Neuronal stem cell (in vitro differentiated cells): Measurements from ENCODE around the gene ACTR3C.
A peak's percentile ranks its signal among the peaks of the same experiment; 100 is the strongest.

Experiments
- DNase-seq: peaks from one replicate; pipeline ENCODE4 v3.0.0-alpha.2; 2013; ENCODE audit warnings: low spot score
- H2AFZ ChIP-seq: one replicate; pipeline ENCODE4 v1.6.1; 2013; ENCODE audit warnings: mild to moderate bottlenecking, low read length, inconsistent platforms
- H2AK5ac ChIP-seq: 2 replicates; pipeline ENCODE4 v1.6.1; 2013; ENCODE audit warnings: low read depth, mild to moderate bottlenecking, inconsistent platforms, low read length, moderate library complexity, mixed read lengths
- H2BK120ac ChIP-seq: 2 replicates; pipeline ENCODE4 v1.6.1; 2013; ENCODE audit warnings: low read depth, mild to moderate bottlenecking, inconsistent platforms, low read length, moderate library complexity, mixed read lengths
- H2BK12ac ChIP-seq: one replicate; pipeline ENCODE4 v1.6.1; 2013; ENCODE audit warnings: low read length, inconsistent platforms
- H2BK15ac ChIP-seq: 2 replicates; pipeline ENCODE4 v1.6.1; 2013; ENCODE audit warnings: mild to moderate bottlenecking, low read length, inconsistent platforms, mixed read lengths
- H2BK5ac ChIP-seq: one replicate; pipeline ENCODE4 v1.6.1; 2013; ENCODE audit warnings: inconsistent platforms, mild to moderate bottlenecking, low read length, moderate library complexity
- H3K14ac ChIP-seq: one replicate; pipeline ENCODE4 v1.6.1; 2013; ENCODE audit warnings: low read length, inconsistent platforms
- H3K18ac ChIP-seq: 2 replicates; pipeline ENCODE4 v1.6.1; 2013; ENCODE audit warnings: low read length, inconsistent platforms
- H3K23ac ChIP-seq: 2 replicates; pipeline ENCODE4 v1.6.1; 2013; ENCODE audit warnings: low read depth, mild to moderate bottlenecking, mixed read lengths, low read length, inconsistent platforms; ENCODE audit not compliant: poor library complexity
- H3K27ac ChIP-seq: replicated peaks from 3 replicates; pipeline ENCODE4 v1.5.1; 2013; ENCODE audit warnings: low read length, inconsistent platforms
- H3K27me3 ChIP-seq, 3 experiments: 2 replicates each; pipeline ENCODE4 v1.6.1; 2013; ENCODE audit warnings: low read length in 3 of 3, mild to moderate bottlenecking in 2 of 3, inconsistent platforms in 1 of 3, low read depth in 1 of 3, mixed read lengths in 1 of 3, moderate library complexity in 1 of 3; ENCODE audit not compliant: control insufficient read depth in 3 of 3, insufficient read depth in 3 of 3
- H3K36me3 ChIP-seq, 2 donors: replicated peaks in 1 of 2; 2 replicates each; pipeline ENCODE4 v1.6.1; 2013; ENCODE audit warnings: low read length in 2 of 2; ENCODE audit not compliant: control insufficient read depth in 2 of 2, insufficient read depth in 2 of 2
- H3K4ac ChIP-seq: 2 replicates; pipeline ENCODE4 v1.6.1; 2013; ENCODE audit warnings: inconsistent platforms, mild to moderate bottlenecking, low read length, moderate library complexity
- H3K4me1 ChIP-seq, 2 donors: 1 replicate in 1 of 2; 2 replicates in 1 of 2; pipeline ENCODE4 v1.6.1; 2013; ENCODE audit warnings: low read length in 2 of 2, low read depth in 1 of 2; ENCODE audit not compliant: control insufficient read depth in 2 of 2, insufficient read depth in 1 of 2
- H3K4me2 ChIP-seq: one replicate; pipeline ENCODE4 v1.6.1; 2013; ENCODE audit warnings: mild to moderate bottlenecking, low read length, inconsistent platforms; ENCODE audit not compliant: insufficient read depth, poor library complexity, severe bottlenecking
- H3K4me3 ChIP-seq, 2 donors: 2 replicates each; pipeline ENCODE4 v1.5.1; 2013; ENCODE audit warnings: low read length in 2 of 2, mild to moderate bottlenecking in 2 of 2, inconsistent platforms in 1 of 2, moderate library complexity in 1 of 2
- H3K79me1 ChIP-seq: one replicate; pipeline ENCODE4 v1.6.1; 2013; ENCODE audit warnings: low read depth, mild to moderate bottlenecking, inconsistent platforms, low read length, moderate library complexity
- H3K9ac ChIP-seq: one replicate; pipeline ENCODE4 v1.6.1; 2013; ENCODE audit warnings: mild to moderate bottlenecking, low read depth, low read length, inconsistent platforms; ENCODE audit not compliant: poor library complexity
- H3K9me3 ChIP-seq, 2 donors: replicated peaks in 1 of 2; 2 replicates each; pipeline versions ENCODE3 to v1.6.1; 2013; ENCODE audit warnings: low read length in 2 of 2, mild to moderate bottlenecking in 2 of 2, inconsistent platforms in 1 of 2, low read depth in 1 of 2, mixed read lengths in 1 of 2, moderate library complexity in 1 of 2; ENCODE audit not compliant: control insufficient read depth in 2 of 2, insufficient read depth in 1 of 2
- H4K8ac ChIP-seq: one replicate; pipeline ENCODE4 v1.6.1; 2013; ENCODE audit warnings: low read depth, mild to moderate bottlenecking, inconsistent platforms, low read length, moderate library complexity
- H4K91ac ChIP-seq: one replicate; pipeline ENCODE4 v1.6.1; 2013; ENCODE audit warnings: low read length, low read depth, mild to moderate bottlenecking, inconsistent platforms; ENCODE audit not compliant: poor library complexity
- WGBS, 2 donors: extraction: QIAGEN DNeasy Blood & Tissue Kit; methylation state at CpG; one replicate each; pipeline ENCODE4 v1.1.7; 2013; ENCODE audit warnings: missing lambda C conversion rate in 2 of 2, mixed read lengths in 1 of 2; ENCODE audit not compliant: insufficient read length in 2 of 2, insufficient replicate concordance in 1 of 2; ENCODE audit errors: extremely low coverage in 2 of 2; 5-methylcytosine and 5-hydroxymethylcytosine counted together

The ACTR3C gene

GRCh38 chr7:150356265-150356897 lies 33.0 kb upstream of the ACTR3C start:
- H2BK5ac ChIP-seq, result no peak overlapping the region
- no peak overlapping the region for H3K23ac ChIP-seq
- no peak overlapping the region for H2BK120ac ChIP-seq
- no peaks in the 10 kb centered on the region for H3K27me3 ChIP-seq
- no peak overlapping the region for H3K9ac ChIP-seq
- H3K4me3 ChIP-seq, result no peak overlapping the region
- H3K14ac ChIP-seq, result no peak overlapping the region
- no peak overlapping the region for H2BK12ac ChIP-seq
- no peaks in the 10 kb centered on the region for H3K9me3 ChIP-seq
- H3K4ac ChIP-seq, result no peak overlapping the region
- no peak overlapping the region for H3K18ac ChIP-seq
- H3K27ac ChIP-seq, result no peak overlapping the region
- no peak overlapping the region for H4K91ac ChIP-seq
- no peaks in the 10 kb centered on the region for H3K79me1 ChIP-seq
- no peak overlapping the region for H2AK5ac ChIP-seq
- H2BK15ac ChIP-seq, result no peak overlapping the region
- H4K8ac ChIP-seq, result no peak overlapping the region
- no CpG with 5 or more reads among the region's 6 CpGs for WGBS, 2 donors
- peaks cover under 1 to 3% of the 10 kb centered on the region in 2 donors for H3K4me1 ChIP-seq
- no peak overlapping the region for H3K4me2 ChIP-seq
- no peak overlapping the region for H2AFZ ChIP-seq
- peak; percentile 51 for DNase-seq
- no peaks in the 10 kb centered on the region for H3K36me3 ChIP-seq

- Histone ChIP-seq H2BK12ac (no peak overlapping the region), H2BK5ac (no peak overlapping the region), H4K8ac (no peak overlapping the region), H3K9ac (no peak overlapping the region), H3K27ac (no peak overlapping the region), H3K4me3 (no peak overlapping the region), H3K27me3 (no peaks in the 10 kb centered on the region), H4K91ac (no peak overlapping the region), H3K14ac (no peak overlapping the region), H2BK15ac (no peak overlapping the region), H3K36me3 (no peaks in the 10 kb centered on the region), H3K79me1 (no peaks in the 10 kb centered on the region), H2BK120ac (no peak overlapping the region), H3K4me1 (no peaks in the 10 kb centered on the region), H3K18ac (no peak overlapping the region), H2AFZ (no peak overlapping the region), H3K23ac (no peak overlapping the region), H3K9me3 (no peaks in the 10 kb centered on the region), H3K4me2 (no peak overlapping the region), H2AK5ac (no peak overlapping the region), H3K4ac (no peak overlapping the region)
- no CpG with 5 or more reads among the region's 1 CpG for WGBS, 2 donors
- no peak for DNase-seq
Observed at GRCh38 chr7:150355666-150356059, 32.3 kb upstream of the ACTR3C start.

GRCh38 chr7:150351587-150352194 lies 28.3 kb upstream of the ACTR3C start:
- H2BK120ac ChIP-seq, result no peak overlapping the region
- no peak for DNase-seq
- H2AK5ac ChIP-seq, result no peak overlapping the region
- no peaks in the 10 kb centered on the region for H3K36me3 ChIP-seq
- no peak overlapping the region for H3K9ac ChIP-seq
- no peak overlapping the region for H4K91ac ChIP-seq
- no peaks in the 10 kb centered on the region for H3K4me1 ChIP-seq
- no peak overlapping the region for H3K18ac ChIP-seq
- H2BK12ac ChIP-seq, result no peak overlapping the region
- WGBS, 2 donors, result no CpG with 5 or more reads among the region's 8 CpGs
- no peak overlapping the region for H3K4me3 ChIP-seq
- no peak overlapping the region for H2AFZ ChIP-seq
- H4K8ac ChIP-seq, result no peak overlapping the region
- no peak overlapping the region for H2BK5ac ChIP-seq
- H3K27me3 ChIP-seq, result no peaks in the 10 kb centered on the region
- no peak overlapping the region for H3K23ac ChIP-seq
- H3K4ac ChIP-seq, result no peak overlapping the region
- H3K9me3 ChIP-seq, result peaks cover 0 to 1% of the 10 kb centered on the region in 2 donors
- no peak overlapping the region for H2BK15ac ChIP-seq
- H3K79me1 ChIP-seq, result no peaks in the 10 kb centered on the region
- no peak overlapping the region for H3K4me2 ChIP-seq
- H3K14ac ChIP-seq, result no peak overlapping the region
- no peak overlapping the region for H3K27ac ChIP-seq

GRCh38 chr7:150346922-150347321 lies 23.6 kb upstream of the ACTR3C start:
- no peak overlapping the region for H4K8ac ChIP-seq
- H2BK120ac ChIP-seq, result no peak overlapping the region
- no peaks in the 10 kb centered on the region for H3K79me1 ChIP-seq
- no peak overlapping the region for H2BK5ac ChIP-seq
- no peak for DNase-seq
- H3K18ac ChIP-seq, result no peak overlapping the region
- peak overlapping the region in 1 of 2 donors; percentile 30 for H3K4me3 ChIP-seq
- H2BK15ac ChIP-seq, result no peak overlapping the region
- H3K4me2 ChIP-seq, result no peak overlapping the region
- no peak overlapping the region for H2AFZ ChIP-seq
- peaks cover 0 to 3% of the 10 kb centered on the region in 2 donors for H3K4me1 ChIP-seq
- no CpG with 5 or more reads among the region's 5 CpGs for WGBS, 2 donors
- no peak overlapping the region for H2AK5ac ChIP-seq
- H3K23ac ChIP-seq, result no peak overlapping the region
- no peak overlapping the region for H3K4ac ChIP-seq
- peaks cover 3 to 7% of the 10 kb centered on the region in 2 donors for H3K9me3 ChIP-seq
- no peak overlapping the region for H3K27ac ChIP-seq
- no peak overlapping the region for H3K14ac ChIP-seq
- H3K36me3 ChIP-seq, result no peaks in the 10 kb centered on the region
- H4K91ac ChIP-seq, result no peak overlapping the region
- H2BK12ac ChIP-seq, result no peak overlapping the region
- peaks cover 5 to 23% (median 18%) of the 10 kb centered on the region in 3 experiments for H3K27me3 ChIP-seq
- H3K9ac ChIP-seq, result no peak overlapping the region
